Dendritic cell treated with granulocyte-macrophage colony-stimulating factor and Interleukin-4, amounts not matched to agents 40 ng/mL and 50 ng/mL, for 4 days (primary cell): Measurements from ENCODE around the gene ENO2.
A peak's percentile ranks its signal among the peaks of the same experiment; 100 is the strongest.

Experiments used
- H3K27ac Mint-ChIP-seq: one replicate; pipeline ENCODE4 v1.8.0; 2022; ENCODE audit warnings: mild to moderate bottlenecking, mixed read lengths
- H3K27me3 Mint-ChIP-seq: one replicate; pipeline ENCODE4 v1.8.0; 2022; ENCODE audit warnings: mild to moderate bottlenecking, mixed read lengths
- H3K36me3 Mint-ChIP-seq: one replicate; pipeline ENCODE4 v1.8.0; 2022; ENCODE audit warnings: low read depth, mixed read lengths
- H3K4me1 Mint-ChIP-seq: one replicate; pipeline ENCODE4 v1.8.0; 2022; ENCODE audit warnings: low read depth, mixed read lengths
- H3K4me3 Mint-ChIP-seq: one replicate; pipeline ENCODE4 v1.8.0; 2022; ENCODE audit warnings: mild to moderate bottlenecking, moderate library complexity, mixed read lengths
- H3K9me3 Mint-ChIP-seq: one replicate; pipeline ENCODE4 v1.8.0; 2022; ENCODE audit warnings: mixed read lengths
- intact Hi-C: fragments of 100-400 bp; cut with micrococcal nuclease; formaldehyde crosslinking; loops from one replicate; pipeline ENCODE4 v1.15.0; 2022

The ENO2 gene

GRCh38 chr12:6957741-6958608 lies 43.6 kb downstream of the ENO2 start:
- Mint-ChIP-seq H3K36me3 (peaks cover 90% of the 10 kb centered on the region), H3K27me3 (no peaks in the 10 kb centered on the region), H3K9me3 (no peaks in the 10 kb centered on the region), H3K4me1 (peaks cover 100% of the 10 kb centered on the region), H3K4me3 (peak overlapping the region; percentile 72), H3K27ac (peak overlapping the region; percentile 93)
- intact Hi-C loops, result no loop called here

DNA sequence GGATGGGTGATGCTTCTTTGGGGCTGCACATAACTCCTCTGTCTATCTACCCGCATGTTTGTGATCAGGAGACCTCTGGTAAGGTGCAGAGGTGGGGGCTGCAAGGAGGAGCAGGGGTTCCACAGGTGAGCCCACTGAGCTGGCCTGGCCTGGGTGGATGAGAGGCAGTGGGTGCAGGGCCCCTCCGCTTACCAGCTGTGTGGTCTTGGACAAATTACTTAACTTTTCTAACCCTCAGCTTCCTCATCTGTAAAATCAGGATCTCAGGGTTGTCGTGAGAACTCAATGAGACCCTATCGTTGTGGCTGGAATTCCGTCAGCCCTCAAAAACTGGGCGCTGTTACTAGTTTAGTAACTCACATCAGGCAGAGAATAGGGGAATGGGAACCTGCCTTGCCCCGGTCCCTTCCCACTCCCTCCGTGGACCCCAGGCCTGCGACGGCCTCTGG lies 44.3 kb downstream of the ENO2 start:
- peaks cover 100% of the 10 kb centered on the region for H3K4me1 Mint-ChIP-seq
- H3K9me3 Mint-ChIP-seq, result no peaks in the 10 kb centered on the region
- H3K27me3 Mint-ChIP-seq, result no peaks in the 10 kb centered on the region
- intact Hi-C loops, result no loop called here
- H3K27ac Mint-ChIP-seq, result peak overlapping the region; percentile 93
- peak overlapping the region; percentile 72 for H3K4me3 Mint-ChIP-seq
- peaks cover 84% of the 10 kb centered on the region for H3K36me3 Mint-ChIP-seq

DNA sequence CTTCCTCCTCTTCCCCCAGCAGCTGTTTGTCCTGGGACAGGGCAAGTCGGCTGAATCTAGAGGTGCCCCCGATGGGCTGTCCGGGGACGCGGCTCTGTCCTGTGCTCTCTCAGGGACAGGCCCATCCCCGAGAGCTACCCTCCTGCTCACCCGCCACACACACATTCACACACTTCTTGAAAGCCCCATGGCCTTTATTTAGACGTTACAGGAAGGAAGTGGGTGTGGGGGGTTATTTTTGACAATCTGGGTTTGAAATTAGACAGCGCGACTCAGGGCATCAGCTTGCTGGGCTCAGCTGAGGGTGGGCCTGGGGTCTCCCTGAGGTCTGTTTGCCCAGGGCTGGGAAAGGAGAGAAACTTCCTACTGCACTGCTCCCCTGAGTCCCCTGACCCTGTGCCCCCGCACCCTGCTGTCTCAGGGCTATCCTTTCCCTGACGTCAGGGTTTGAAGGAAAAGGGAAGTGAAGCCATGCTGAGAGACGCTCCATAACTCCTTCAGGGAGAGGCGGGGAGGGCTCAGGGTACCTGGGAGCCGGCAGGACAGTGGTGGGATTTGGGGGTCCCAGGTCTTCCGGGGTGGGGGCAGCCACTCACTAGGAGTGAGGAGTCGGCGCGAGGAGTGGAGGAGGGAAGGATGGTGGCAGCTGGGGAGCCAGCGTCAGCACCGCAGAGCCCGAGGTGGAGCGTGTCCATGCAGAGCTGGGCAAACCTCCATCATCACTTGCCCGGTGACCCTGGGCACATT lies 44.9 kb downstream of the ENO2 start:
- peak overlapping the region; percentile 93 for H3K27ac Mint-ChIP-seq
- peaks cover 78% of the 10 kb centered on the region for H3K36me3 Mint-ChIP-seq
- peaks cover 100% of the 10 kb centered on the region for H3K4me1 Mint-ChIP-seq
- H3K9me3 Mint-ChIP-seq, result no peaks in the 10 kb centered on the region
- no peaks in the 10 kb centered on the region for H3K27me3 Mint-ChIP-seq
- intact Hi-C loops, result no loop called here
- peak overlapping the region; percentile 72 for H3K4me3 Mint-ChIP-seq

DNA sequence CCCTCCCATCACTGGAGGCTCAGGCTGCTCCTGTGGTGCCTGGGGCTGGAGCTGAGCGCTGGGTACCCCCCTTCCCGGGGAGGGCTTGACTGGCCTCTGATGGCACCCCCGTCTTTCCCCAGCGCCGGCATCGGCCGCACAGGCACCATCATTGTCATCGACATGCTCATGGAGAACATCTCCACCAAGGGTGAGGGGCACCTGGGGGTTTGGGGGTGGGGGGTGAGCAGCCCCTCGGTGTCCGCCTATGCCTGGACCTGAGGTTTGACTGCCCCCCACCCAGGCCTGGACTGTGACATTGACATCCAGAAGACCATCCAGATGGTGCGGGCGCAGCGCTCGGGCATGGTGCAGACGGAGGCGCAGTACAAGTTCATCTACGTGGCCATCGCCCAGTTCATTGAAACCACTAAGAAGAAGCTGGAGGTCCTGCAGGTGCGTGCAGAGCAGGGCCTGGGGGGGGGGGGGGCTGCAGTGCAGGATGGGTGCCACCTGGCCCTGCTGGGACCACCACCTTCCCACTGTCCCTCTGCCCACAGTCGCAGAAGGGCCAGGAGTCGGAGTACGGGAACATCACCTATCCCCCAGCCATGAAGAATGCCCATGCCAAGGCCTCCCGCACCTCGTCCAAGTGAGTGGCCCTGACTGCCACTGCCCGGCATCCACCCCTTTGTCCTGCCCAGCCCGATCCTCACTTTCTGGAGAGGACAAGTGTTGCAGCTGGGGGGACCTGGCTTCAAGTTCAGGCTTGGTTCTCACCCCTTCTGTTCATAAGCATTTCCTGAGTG lies 45.6 kb downstream of the ENO2 start:
- Mint-ChIP-seq H3K4me3 (peak overlapping the region; percentile 72), H3K27me3 (no peaks in the 10 kb centered on the region), H3K27ac (peak overlapping the region; percentile 93), H3K36me3 (peaks cover 74% of the 10 kb centered on the region), H3K4me1 (peaks cover 100% of the 10 kb centered on the region), H3K9me3 (no peaks in the 10 kb centered on the region)
- intact Hi-C loops, result no loop called here

DNA sequence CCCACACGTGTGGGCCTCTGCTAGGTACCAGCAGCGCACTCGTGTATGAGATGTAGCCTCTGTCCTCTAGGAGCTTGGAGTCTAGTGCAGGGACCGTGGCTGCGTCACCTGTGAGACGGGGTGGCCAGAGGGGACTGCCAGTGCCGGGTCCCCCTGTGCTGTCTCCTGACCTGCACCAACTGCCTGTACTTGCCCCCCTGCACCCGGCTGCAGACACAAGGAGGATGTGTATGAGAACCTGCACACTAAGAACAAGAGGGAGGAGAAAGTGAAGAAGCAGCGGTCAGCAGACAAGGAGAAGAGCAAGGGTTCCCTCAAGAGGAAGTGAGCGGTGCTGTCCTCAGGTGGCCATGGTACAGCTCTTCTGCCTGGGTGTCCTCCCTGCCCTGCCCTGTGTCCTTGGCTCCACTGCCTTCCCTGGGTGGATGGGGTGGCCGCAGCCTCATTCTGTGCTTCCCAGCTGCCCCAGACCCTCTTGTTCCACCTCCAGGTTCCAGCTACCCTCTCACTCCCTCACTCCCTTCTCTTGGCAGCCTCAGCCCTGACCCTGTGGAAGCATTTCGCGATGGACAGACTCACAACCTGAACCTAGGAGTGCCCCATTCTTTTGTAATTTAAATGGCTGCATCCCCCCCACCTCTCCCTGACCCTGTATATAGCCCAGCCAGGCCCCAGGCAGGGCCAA lies 46.4 kb downstream of the ENO2 start:
- no peaks in the 10 kb centered on the region for H3K27me3 Mint-ChIP-seq
- H3K27ac Mint-ChIP-seq, result peak overlapping the region; percentile 93
- H3K4me1 Mint-ChIP-seq, result peaks cover 100% of the 10 kb centered on the region
- no peaks in the 10 kb centered on the region for H3K9me3 Mint-ChIP-seq
- H3K36me3 Mint-ChIP-seq, result peaks cover 74% of the 10 kb centered on the region
- intact Hi-C loops, result loop anchor here (1.0 kb wide), 2 partner anchors 9 to 16 kb away; partner anchors contain the start of genes C12orf57 and PTPN6
- peak overlapping the region; percentile 72 for H3K4me3 Mint-ChIP-seq

DNA sequence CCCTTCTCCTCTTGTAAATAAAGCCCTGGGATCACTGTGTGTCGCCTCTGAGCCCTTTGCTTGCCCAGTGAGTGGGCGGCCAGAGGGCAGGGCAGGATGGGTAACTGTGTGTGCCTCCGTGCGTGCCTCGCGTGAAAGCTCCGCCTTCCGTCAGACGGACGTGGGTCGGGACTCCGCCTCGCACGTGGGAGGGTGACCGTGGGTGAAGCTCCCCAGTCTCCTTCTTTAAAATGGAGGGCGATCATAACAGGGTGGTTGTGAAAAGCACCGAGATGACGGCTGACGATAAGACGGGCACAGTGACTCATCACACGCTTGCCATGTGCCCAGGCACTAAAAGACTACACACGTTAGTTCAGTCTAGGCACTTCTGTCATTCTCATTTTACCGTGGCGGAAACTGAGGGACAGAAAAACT lies 46.9 kb downstream of the ENO2 start:
- intact Hi-C loops, result loop anchor here (1.0 kb wide), 2 partner anchors 10 to 17 kb away; partner anchors contain the start of genes C12orf57 and PTPN6
- Mint-ChIP-seq H3K27ac (peak overlapping the region; percentile 93), H3K9me3 (no peaks in the 10 kb centered on the region), H3K4me3 (peak overlapping the region; percentile 37), H3K36me3 (peaks cover 74% of the 10 kb centered on the region), H3K27me3 (no peaks in the 10 kb centered on the region), H3K4me1 (peaks cover 98% of the 10 kb centered on the region)

DNA sequence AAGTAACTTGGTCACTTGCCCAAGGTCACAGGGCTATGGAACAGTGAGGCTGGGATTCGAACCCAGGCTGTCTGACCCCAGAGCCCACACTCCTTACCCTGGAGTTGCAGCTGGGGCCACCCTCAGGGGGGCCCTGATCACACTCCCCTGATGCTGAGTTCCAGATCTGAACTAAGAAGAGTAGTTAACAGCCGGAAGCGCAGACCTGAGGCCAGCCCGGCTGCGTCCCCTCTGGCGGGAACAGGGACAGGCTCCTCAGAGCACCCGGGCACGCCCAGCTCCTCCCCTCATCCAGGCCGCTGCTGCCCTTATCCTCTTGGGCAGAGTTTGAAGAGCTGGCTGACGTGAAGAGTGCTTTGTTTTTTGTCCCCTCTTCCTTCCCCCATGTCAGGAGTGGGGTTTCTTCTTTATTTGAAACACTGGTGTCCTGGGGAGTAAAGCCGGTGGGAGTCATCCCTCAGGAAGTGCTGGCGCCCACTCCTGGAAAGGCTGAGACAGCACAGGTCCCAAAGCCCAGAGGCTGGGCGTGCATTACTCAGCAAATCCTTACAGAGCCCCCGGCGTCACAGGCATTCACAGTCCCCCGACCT lies 47.4 kb downstream of the ENO2 start:
- Mint-ChIP-seq H3K27me3 (no peaks in the 10 kb centered on the region), H3K4me3 (peak overlapping the region; percentile 37), H3K36me3 (peaks cover 74% of the 10 kb centered on the region), H3K4me1 (peaks cover 95% of the 10 kb centered on the region), H3K9me3 (no peaks in the 10 kb centered on the region), H3K27ac (peak overlapping the region; percentile 93)
- intact Hi-C loops, result loop anchor here (1.0 kb wide), 2 partner anchors 10 to 17 kb away; partner anchors contain the start of genes C12orf57 and PTPN6

- Mint-ChIP-seq H3K27ac (peak overlapping the region; percentile 93), H3K4me1 (peaks cover 89% of the 10 kb centered on the region), H3K9me3 (no peaks in the 10 kb centered on the region), H3K4me3 (peak overlapping the region; percentile 37), H3K27me3 (no peaks in the 10 kb centered on the region), H3K36me3 (peaks cover 74% of the 10 kb centered on the region)
- intact Hi-C loops, result no loop called here
Measured at GRCh38 chr12:6962285-6963015, 48.1 kb downstream of the ENO2 start.

- peak overlapping the region; percentile 93 for H3K27ac Mint-ChIP-seq
- H3K4me1 Mint-ChIP-seq, result peaks cover 81% of the 10 kb centered on the region
- intact Hi-C loops, result no loop called here
- H3K9me3 Mint-ChIP-seq, result no peaks in the 10 kb centered on the region
- no peaks in the 10 kb centered on the region for H3K27me3 Mint-ChIP-seq
- peaks cover 74% of the 10 kb centered on the region for H3K36me3 Mint-ChIP-seq
- no peak overlapping the region for H3K4me3 Mint-ChIP-seq
Measured at GRCh38 chr12:6963016-6963731, 48.8 kb downstream of the ENO2 start.

GRCh38 chr12:6963791-6964413 lies 49.5 kb downstream of the ENO2 start:
- H3K9me3 Mint-ChIP-seq, result no peaks in the 10 kb centered on the region
- no peaks in the 10 kb centered on the region for H3K27me3 Mint-ChIP-seq
- intact Hi-C loops, result no loop called here
- H3K4me1 Mint-ChIP-seq, result peaks cover 79% of the 10 kb centered on the region
- no peak overlapping the region for H3K4me3 Mint-ChIP-seq
- H3K36me3 Mint-ChIP-seq, result peaks cover 74% of the 10 kb centered on the region
- peak overlapping the region; percentile 93 for H3K27ac Mint-ChIP-seq

DNA sequence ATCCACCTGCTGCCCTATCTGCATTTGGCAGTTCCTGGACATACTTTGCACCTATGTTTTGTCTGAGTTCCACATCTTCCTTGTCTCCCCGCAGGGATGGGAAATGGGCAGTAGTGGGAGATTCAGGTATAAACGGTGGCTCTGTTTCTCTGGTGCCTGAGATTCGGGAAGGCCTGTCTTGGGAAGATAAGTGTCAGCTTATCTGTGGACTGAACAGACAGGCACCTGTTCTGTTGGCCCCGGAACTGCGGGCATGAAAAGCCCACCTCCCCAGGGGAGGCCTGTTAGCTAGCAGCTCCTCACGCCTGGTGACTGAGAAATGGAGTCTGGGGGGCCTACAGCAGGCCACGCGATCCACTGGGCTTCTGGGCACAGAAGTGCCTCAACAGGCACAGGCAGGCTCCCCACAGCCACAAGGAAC lies 50.2 kb downstream of the ENO2 start:
- Mint-ChIP-seq H3K36me3 (peaks cover 73% of the 10 kb centered on the region), H3K4me3 (no peak overlapping the region), H3K9me3 (no peaks in the 10 kb centered on the region), H3K27ac (peak overlapping the region; percentile 93), H3K27me3 (no peaks in the 10 kb centered on the region), H3K4me1 (peaks cover 79% of the 10 kb centered on the region)
- intact Hi-C loops, result loop anchor here (1.0 kb wide), 2 partner anchors 20 to 54 kb away; partner anchors contain the start of genes C12orf57 and LPCAT3
